ENCODE measurements around the gene SCUBE2. TPM values are rescaled to one million over a fixed set of nuclear protein-coding genes. Genes with fewer than 3 reads are reported as not detected.

Gene SCUBE2
- total RNA-seq, 1 donor: 1.8 TPM

DNA sequence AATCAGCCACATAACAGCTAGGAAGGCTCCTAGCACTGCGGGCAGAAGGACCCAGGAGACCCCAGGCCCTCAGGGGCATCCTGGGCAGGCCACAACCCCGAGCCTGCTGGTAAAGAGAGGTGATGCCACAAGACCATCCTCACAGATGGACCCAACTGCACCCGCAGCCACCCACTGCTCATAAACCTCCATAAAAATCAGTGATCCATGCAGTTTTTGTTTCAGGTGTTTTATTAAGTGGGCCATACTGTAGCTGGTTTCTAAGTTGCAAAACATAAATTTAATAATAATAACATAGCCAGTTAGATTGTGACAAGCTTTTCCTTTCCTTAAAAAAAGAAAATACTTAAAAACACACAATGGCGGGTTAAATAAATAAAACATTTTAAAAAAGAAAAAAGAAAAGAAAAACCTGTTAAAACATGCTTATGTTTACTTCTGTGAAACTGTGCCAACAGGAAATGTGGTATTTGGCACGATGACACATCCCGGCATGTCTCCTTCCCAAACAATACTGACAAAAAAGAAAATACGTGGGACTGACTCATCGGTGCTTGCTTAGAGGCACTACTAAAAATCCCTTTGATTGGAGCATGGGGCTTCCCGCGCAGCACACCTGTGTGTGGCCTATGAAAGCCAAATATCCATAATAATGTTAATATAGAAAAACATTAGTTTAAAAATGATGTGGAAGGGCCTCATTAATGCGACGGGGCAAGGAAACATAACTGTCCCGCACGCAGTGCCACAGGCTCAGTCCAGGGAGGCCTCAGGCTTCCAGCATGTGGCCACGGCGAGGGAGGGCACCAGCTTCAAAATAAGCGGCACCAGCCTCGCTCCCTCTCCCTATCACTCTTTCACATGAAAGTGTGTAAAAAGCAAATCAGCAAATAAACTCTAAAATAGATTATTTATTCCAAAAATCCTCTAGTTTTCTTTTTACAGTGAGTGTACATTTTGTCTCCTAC, 47.5 kb upstream of the SCUBE2 start:
- Histone ChIP-seq H3K4me1 (ENCODE audit: insufficient read depth, low read length) (peaks cover 34% of the 10 kb centered on the region), H3K27me3 (ENCODE audit: insufficient read depth, low read length) (no peaks in the 10 kb centered on the region), H3K9me3 (ENCODE audit: low read depth, low read length) (no peaks in the 10 kb centered on the region), H3K4me3 (ENCODE audit: insufficient read depth, low read length) (no peak overlapping the region), H4K20me1 (ENCODE audit: insufficient read depth, low read length) (peaks cover 20% of the 10 kb centered on the region), H3K4me2 (ENCODE audit: insufficient read depth, low read length) (peak overlapping the region; percentile 3), H3K27ac (ENCODE audit: low read depth, low read length) (peak overlapping the region; percentile 41), H3K79me2 (ENCODE audit: insufficient read depth, low read length) (no peaks in the 10 kb centered on the region), H2AFZ (ENCODE audit: low read length) (no peak overlapping the region), H3K36me3 (ENCODE audit: insufficient read depth, low read length) (peaks cover 62% of the 10 kb centered on the region)
- peak; percentile 85 for DNase-seq (ENCODE audit: insufficient read length, low spot score, missing footprints)
- TF ChIP-seq, protein P1, sequence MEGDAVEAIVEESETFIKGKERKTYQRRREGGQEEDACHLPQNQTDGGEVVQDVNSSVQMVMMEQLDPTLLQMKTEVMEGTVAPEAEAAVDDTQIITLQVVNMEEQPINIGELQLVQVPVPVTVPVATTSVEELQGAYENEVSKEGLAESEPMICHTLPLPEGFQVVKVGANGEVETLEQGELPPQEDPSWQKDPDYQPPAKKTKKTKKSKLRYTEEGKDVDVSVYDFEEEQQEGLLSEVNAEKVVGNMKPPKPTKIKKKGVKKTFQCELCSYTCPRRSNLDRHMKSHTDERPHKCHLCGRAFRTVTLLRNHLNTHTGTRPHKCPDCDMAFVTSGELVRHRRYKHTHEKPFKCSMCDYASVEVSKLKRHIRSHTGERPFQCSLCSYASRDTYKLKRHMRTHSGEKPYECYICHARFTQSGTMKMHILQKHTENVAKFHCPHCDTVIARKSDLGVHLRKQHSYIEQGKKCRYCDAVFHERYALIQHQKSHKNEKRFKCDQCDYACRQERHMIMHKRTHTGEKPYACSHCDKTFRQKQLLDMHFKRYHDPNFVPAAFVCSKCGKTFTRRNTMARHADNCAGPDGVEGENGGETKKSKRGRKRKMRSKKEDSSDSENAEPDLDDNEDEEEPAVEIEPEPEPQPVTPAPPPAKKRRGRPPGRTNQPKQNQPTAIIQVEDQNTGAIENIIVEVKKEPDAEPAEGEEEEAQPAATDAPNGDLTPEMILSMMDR (IDR thresholded peaks at IDR 0.05; ENCODE audit: extremely low read depth, low read depth, low read length): no peak

DNA sequence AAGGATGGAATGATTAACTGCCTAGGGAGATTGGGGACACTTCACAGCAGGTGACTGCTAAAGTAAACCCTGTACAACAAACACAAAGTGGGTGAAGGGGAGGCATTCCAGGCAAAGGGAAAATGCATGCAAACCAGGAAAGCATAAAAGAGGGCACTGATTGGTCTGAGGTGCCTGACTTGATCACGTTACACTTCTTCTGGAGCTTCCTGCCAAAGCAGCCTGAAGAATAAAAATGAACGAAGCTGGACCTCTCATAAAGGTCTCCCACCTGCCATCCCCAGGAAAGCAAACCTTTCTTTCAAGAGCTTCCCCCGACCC, 46.7 kb upstream of the SCUBE2 start:
- no peaks in the 10 kb centered on the region for H3K79me2 ChIP-seq (ENCODE audit: insufficient read depth, low read length)
- H3K27ac ChIP-seq (ENCODE audit: low read depth, low read length): no peak overlapping the region
- peaks cover 54% of the 10 kb centered on the region for H3K36me3 ChIP-seq (ENCODE audit: insufficient read depth, low read length)
- TF ChIP-seq, protein P1 (IDR thresholded peaks at IDR 0.05; ENCODE audit: extremely low read depth, low read depth, low read length): no peak
- H3K9me3 ChIP-seq (ENCODE audit: low read depth, low read length): no peaks in the 10 kb centered on the region
- peaks cover 22% of the 10 kb centered on the region for H4K20me1 ChIP-seq (ENCODE audit: insufficient read depth, low read length)
- H3K4me3 ChIP-seq (ENCODE audit: insufficient read depth, low read length): no peak overlapping the region
- no peaks in the 10 kb centered on the region for H3K27me3 ChIP-seq (ENCODE audit: insufficient read depth, low read length)
- H3K4me2 ChIP-seq (ENCODE audit: insufficient read depth, low read length): no peak overlapping the region
- no peak for DNase-seq (ENCODE audit: insufficient read length, low spot score, missing footprints)
- no peak overlapping the region for H2AFZ ChIP-seq (ENCODE audit: low read length)
- peaks cover 32% of the 10 kb centered on the region for H3K4me1 ChIP-seq (ENCODE audit: insufficient read depth, low read length)

DNA sequence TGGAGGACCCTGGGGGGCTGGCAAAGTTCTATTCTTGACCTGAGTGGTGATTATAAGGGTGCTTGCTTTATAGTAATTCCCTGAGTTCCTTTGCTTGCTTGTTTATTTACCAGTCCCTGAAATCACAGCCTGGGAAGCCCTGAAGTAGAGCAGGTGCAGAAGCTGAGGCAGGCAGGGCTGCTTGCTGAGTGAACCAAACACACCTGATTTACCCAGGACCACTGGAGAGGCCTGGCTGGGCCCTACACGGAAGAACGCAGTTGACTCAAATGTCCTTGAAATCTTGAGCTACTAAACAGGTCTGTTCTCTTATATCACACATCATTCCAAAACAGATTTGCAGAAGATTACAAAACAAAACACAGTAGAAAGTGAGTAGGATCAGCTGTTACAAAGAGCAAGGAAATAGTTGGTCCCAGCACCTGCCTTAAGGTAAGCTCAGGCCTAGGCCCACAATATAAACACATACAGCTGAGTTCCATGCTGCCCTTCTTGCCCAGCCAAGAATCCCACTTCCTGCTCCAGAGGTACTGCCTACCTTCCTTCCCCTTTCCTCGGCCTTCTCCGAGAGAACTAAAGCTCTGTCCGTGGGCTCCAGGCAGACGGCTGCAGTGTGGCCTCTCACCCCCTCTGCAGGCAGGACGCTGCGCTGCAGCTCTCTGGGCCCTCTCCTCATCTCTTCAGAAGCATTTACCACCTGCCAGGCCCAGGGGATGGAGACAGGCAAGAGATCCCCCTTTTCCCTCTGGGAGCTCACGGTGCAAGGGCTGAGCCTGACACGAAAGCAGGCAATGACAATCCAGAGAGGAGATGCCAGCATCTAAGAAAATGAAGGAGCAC, 46.1 kb upstream of the SCUBE2 start:
- no peak overlapping the region for H3K27ac ChIP-seq (ENCODE audit: low read depth, low read length)
- H3K4me1 ChIP-seq (ENCODE audit: insufficient read depth, low read length): peaks cover 34% of the 10 kb centered on the region
- H3K4me2 ChIP-seq (ENCODE audit: insufficient read depth, low read length): no peak overlapping the region
- no peak overlapping the region for H2AFZ ChIP-seq (ENCODE audit: low read length)
- TF ChIP-seq, protein P1 (IDR thresholded peaks at IDR 0.05; ENCODE audit: extremely low read depth, low read depth, low read length): peak; percentile 90
- peak; percentile 87 for DNase-seq (ENCODE audit: insufficient read length, low spot score, missing footprints)
- H4K20me1 ChIP-seq (ENCODE audit: insufficient read depth, low read length): peaks cover 28% of the 10 kb centered on the region
- no peak overlapping the region for H3K4me3 ChIP-seq (ENCODE audit: insufficient read depth, low read length)
- no peaks in the 10 kb centered on the region for H3K9me3 ChIP-seq (ENCODE audit: low read depth, low read length)
- peaks cover 48% of the 10 kb centered on the region for H3K36me3 ChIP-seq (ENCODE audit: insufficient read depth, low read length)
- no peaks in the 10 kb centered on the region for H3K27me3 ChIP-seq (ENCODE audit: insufficient read depth, low read length)
- no peaks in the 10 kb centered on the region for H3K79me2 ChIP-seq (ENCODE audit: insufficient read depth, low read length)

DNA sequence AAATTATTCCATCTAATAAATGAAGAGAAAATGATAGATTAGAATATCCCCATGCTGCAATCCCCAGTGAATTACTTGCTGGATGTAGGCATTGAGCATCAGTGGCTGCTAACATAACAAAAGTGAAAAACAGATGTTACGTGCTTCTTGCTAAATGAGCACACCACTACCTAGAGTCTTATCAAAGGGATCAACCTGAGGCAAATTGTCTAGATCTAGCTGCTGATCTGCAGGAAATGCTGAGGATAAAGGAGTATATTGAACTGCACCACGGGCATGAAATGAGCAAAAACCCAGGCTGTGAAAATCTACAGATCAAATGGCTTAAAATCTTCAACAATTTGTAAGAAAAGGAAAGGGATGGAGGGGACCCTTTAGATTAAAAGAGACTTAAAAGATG, 45.3 kb upstream of the SCUBE2 start:
- no peak overlapping the region for H3K4me3 ChIP-seq (ENCODE audit: insufficient read depth, low read length)
- no peaks in the 10 kb centered on the region for H3K9me3 ChIP-seq (ENCODE audit: low read depth, low read length)
- peaks cover 41% of the 10 kb centered on the region for H3K36me3 ChIP-seq (ENCODE audit: insufficient read depth, low read length)
- peaks cover 32% of the 10 kb centered on the region for H4K20me1 ChIP-seq (ENCODE audit: insufficient read depth, low read length)
- H3K79me2 ChIP-seq (ENCODE audit: insufficient read depth, low read length): no peaks in the 10 kb centered on the region
- no peak overlapping the region for H3K27ac ChIP-seq (ENCODE audit: low read depth, low read length)
- no peak overlapping the region for H2AFZ ChIP-seq (ENCODE audit: low read length)
- H3K4me1 ChIP-seq (ENCODE audit: insufficient read depth, low read length): peaks cover 32% of the 10 kb centered on the region
- no peaks in the 10 kb centered on the region for H3K27me3 ChIP-seq (ENCODE audit: insufficient read depth, low read length)
- DNase-seq (ENCODE audit: insufficient read length, low spot score, missing footprints): no peak
- TF ChIP-seq, protein P1 (IDR thresholded peaks at IDR 0.05; ENCODE audit: extremely low read depth, low read depth, low read length): no peak
- H3K4me2 ChIP-seq (ENCODE audit: insufficient read depth, low read length): no peak overlapping the region

Measured in osteoblast (primary cell).